ENCODE measurements around the gene OR4X2. TPM values are rescaled to one million over a fixed set of nuclear protein-coding genes. Genes with fewer than 3 reads are reported as not detected.
"Not testable (repeated sequence)": the region's sequence is repeated elsewhere in the genome, so short reads cannot be mapped to it uniquely, and the experiment has no call there.

Gene OR4X2, protein sequence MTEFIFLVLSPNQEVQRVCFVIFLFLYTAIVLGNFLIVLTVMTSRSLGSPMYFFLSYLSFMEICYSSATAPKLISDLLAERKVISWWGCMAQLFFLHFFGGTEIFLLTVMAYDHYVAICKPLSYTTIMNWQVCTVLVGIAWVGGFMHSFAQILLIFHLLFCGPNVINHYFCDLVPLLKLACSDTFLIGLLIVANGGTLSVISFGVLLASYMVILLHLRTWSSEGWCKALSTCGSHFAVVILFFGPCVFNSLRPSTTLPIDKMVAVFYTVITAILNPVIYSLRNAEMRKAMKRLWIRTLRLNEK
- not detected for total RNA-seq

DNA sequence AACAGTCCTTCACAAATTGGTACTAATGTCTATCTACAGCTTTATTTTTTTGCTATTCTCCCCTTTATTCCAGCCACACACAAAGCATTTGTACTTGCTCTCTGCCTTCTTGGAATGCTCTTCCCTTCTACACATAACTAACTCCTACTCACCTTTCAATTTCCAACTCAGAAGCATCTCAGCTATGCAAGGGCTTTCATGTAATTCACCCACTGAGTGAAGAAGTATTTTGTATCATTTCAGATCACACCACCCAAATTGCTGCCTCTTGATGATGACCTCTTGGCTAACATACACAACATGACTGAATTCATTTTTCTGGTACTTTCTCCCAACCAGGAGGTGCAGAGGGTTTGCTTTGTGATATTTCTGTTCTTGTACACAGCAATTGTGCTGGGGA, at the start of gene OR4X2:
TSS of gene OR4X2 (plus strand) at position 301 of the 400 bp plus-strand sequence. CDS start at position 301, 0 bp downstream.
- no peak within 1 kb of the TSS for H3K27ac ChIP-seq
- TF ChIP-seq, protein P1, sequence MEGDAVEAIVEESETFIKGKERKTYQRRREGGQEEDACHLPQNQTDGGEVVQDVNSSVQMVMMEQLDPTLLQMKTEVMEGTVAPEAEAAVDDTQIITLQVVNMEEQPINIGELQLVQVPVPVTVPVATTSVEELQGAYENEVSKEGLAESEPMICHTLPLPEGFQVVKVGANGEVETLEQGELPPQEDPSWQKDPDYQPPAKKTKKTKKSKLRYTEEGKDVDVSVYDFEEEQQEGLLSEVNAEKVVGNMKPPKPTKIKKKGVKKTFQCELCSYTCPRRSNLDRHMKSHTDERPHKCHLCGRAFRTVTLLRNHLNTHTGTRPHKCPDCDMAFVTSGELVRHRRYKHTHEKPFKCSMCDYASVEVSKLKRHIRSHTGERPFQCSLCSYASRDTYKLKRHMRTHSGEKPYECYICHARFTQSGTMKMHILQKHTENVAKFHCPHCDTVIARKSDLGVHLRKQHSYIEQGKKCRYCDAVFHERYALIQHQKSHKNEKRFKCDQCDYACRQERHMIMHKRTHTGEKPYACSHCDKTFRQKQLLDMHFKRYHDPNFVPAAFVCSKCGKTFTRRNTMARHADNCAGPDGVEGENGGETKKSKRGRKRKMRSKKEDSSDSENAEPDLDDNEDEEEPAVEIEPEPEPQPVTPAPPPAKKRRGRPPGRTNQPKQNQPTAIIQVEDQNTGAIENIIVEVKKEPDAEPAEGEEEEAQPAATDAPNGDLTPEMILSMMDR (IDR thresholded peaks at IDR 0.05), result no peak
- TF ChIP-seq EP300 (IDR thresholded peaks at IDR 0.05) (no peak), POLR2AphosphoS5 (IDR thresholded peaks at IDR 0.05) (no peak), POLR2A (IDR thresholded peaks at IDR 0.05) (no peak)
- H3K36me3 ChIP-seq, result no peaks in the 10 kb centered on the region
- ATAC-seq, result no peak
- H3K27me3 ChIP-seq, result peaks cover 4% of the 10 kb centered on the region
- no peaks in the 10 kb centered on the region for H3K4me1 ChIP-seq
- H3K9me3 ChIP-seq, result peaks cover 0 to 30% (median 0%) of the 10 kb centered on the region in 3 donors
- no peak within 1 kb of the TSS for H3K4me3 ChIP-seq

DNA sequence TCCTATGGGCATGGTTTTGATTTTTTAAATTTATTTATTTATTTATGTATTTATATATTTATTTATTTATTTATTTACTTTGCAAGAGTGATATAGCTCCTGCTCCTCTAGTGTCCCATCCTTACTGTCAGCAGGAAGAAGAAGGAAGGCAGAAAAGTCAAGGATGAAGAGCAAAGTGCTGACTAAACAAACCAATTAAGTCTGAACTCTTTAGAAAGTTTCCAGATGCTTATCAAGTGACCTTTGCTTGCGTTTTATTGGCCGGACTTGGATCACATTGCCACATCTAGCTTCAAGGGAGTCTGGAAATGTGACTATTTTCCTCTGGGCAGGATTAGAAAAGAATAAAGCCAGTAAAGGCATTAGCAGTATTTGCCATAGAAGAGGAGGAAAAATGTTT, 37.0 kb upstream of the OR4X2 start:
- Histone ChIP-seq H3K4me3 (no peak overlapping the region), H3K27ac (no peak overlapping the region), H3K36me3 (no peaks in the 10 kb centered on the region), H3K27me3 (no peaks in the 10 kb centered on the region), H3K9me3 (no peaks in the 10 kb centered on the region), H3K4me1 (no peaks in the 10 kb centered on the region)
- no peak for ATAC-seq
- 80 to 85% methylated on average over 2 of the region's 2 CpGs for WGBS, 2 donors (ENCODE audit: low coverage in 1 of 2)
- TF ChIP-seq POLR2A (IDR thresholded peaks at IDR 0.05), result no peak
- TF ChIP-seq, protein P1 (IDR thresholded peaks at IDR 0.05), result no peak
- TF ChIP-seq EP300 (IDR thresholded peaks at IDR 0.05), result no peak
- TF ChIP-seq POLR2AphosphoS5 (IDR thresholded peaks at IDR 0.05), result no peak

DNA sequence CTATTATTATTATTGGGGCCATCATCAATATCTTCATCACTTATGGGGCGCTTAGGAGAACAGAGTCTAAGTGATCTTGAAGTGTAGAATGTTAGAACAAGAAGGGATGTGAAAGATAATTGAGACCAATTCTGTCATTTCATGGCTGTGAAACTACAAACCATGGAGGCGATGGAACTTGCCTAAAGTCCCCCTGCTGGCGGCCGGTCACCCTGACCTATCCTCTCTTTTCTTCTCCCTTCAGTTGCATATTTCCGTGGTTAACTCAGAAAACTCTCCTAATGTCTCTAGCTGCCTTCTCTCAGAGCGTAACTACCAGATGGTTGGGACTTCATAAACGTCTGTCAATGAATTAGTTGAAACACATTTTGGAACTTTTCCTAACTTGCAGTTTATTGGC, 34.9 kb upstream of the OR4X2 start:
- H3K4me3 ChIP-seq, result no peak overlapping the region
- no peak overlapping the region for H3K27ac ChIP-seq
- TF ChIP-seq POLR2A (IDR thresholded peaks at IDR 0.05) (no peak), EP300 (IDR thresholded peaks at IDR 0.05) (no peak), POLR2AphosphoS5 (IDR thresholded peaks at IDR 0.05) (no peak)
- TF ChIP-seq, protein P1 (IDR thresholded peaks at IDR 0.05), result no peak
- H3K36me3 ChIP-seq, result no peaks in the 10 kb centered on the region
- 19 to 37% methylated on average over 7 of the region's 7 CpGs for WGBS, 2 donors (ENCODE audit: low coverage in 1 of 2)
- no peaks in the 10 kb centered on the region for H3K9me3 ChIP-seq
- no peaks in the 10 kb centered on the region for H3K4me1 ChIP-seq
- H3K27me3 ChIP-seq, result no peaks in the 10 kb centered on the region
- no peak for ATAC-seq

DNA sequence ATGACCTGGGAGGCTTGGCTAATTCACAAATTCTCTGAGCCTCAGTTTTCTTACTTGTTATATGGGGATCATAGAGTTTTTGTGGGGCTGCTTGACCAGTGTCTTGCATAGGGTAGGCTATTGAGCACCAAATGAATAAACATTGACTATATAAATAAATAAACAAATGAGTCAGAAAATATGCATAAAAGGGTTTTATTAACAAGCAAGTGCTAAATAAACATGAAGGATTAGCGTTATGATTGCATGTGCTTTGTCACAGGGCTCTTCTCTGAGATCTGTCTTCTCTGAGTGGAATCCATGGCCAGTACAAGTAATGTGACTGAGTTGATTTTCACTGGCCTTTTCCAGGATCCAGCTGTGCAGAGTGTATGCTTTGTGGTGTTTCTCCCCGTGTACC, 28.4 kb upstream of the OR4X2 start, which contains the start of gene OR4B1:
TSS of gene OR4B1 (plus strand) at position 301 of the 400 bp plus-strand sequence. CDS start at position 301, 0 bp downstream.
- WGBS, 2 donors (ENCODE audit: low coverage in 1 of 2), result 61 to 65% methylated on average over 2 of the region's 2 CpGs
- TF ChIP-seq, protein P1 (IDR thresholded peaks at IDR 0.05), result no peak
- no peak for TF ChIP-seq POLR2A (IDR thresholded peaks at IDR 0.05)
- no peak for TF ChIP-seq POLR2AphosphoS5 (IDR thresholded peaks at IDR 0.05)
- no peak for TF ChIP-seq EP300 (IDR thresholded peaks at IDR 0.05)
- Histone ChIP-seq H3K36me3 (no peaks in the 10 kb centered on the region), H3K27me3 (no peaks in the 10 kb centered on the region), H3K4me1 (no peaks in the 10 kb centered on the region), H3K27ac (no peak within 1 kb of the TSS), H3K4me3 (no peak within 1 kb of the TSS), H3K9me3 (no peaks in the 10 kb centered on the region)
- no peak for ATAC-seq

DNA sequence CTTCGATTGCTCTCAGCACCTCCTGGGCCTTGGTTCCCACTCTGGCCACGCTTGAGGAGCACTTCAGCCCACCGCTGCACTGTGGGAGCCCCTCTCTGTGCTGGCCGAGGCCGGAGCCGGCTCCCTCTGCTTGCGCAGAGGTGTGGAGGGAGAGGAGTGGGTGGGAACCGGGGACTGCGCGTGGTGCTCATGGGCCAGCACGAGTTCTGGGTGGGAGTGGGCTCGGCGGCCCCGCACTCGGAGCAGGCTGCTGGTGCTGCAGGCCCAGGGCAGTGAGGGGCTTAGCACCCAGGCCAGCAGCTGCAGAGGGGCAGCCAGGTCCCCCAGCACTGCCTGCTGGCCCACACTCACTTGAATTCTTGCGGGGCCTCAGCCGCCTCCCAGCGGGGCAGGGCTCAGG, 16.1 kb upstream of the OR4X2 start:
- no peaks in the 10 kb centered on the region for H3K36me3 ChIP-seq
- no CpG with 5 or more reads among the region's 18 CpGs for WGBS, 2 donors (ENCODE audit: low coverage in 1 of 2)
- TF ChIP-seq, protein P1 (IDR thresholded peaks at IDR 0.05), result no peak
- TF ChIP-seq EP300 (IDR thresholded peaks at IDR 0.05) (no peak), POLR2A (IDR thresholded peaks at IDR 0.05) (no peak), POLR2AphosphoS5 (IDR thresholded peaks at IDR 0.05) (no peak)
- ATAC-seq, result no peak
- no peak overlapping the region for H3K4me3 ChIP-seq
- H3K9me3 ChIP-seq, result peaks cover 0 to 22% (median 0%) of the 10 kb centered on the region in 3 donors
- H3K27me3 ChIP-seq, result no peaks in the 10 kb centered on the region
- H3K27ac ChIP-seq, result no peak overlapping the region
- no peaks in the 10 kb centered on the region for H3K4me1 ChIP-seq

DNA sequence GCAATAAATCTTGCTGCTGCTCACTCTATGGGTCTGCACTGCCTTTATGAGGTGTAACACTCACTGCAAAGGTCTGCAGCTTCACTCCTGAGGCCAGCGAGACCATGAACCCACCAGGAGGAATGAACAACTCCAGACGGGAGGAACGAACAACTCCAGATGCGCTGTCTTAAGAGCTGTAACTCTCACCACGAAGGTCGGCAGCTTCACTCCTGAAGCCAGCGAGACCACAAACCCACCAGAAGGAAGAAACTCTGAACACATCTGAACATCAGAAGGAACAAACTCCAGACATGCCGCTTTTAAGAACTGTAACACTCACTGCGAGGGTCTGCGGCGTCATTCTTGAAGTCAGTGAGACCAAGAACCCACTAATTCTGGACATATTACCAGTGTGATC, 14.8 kb upstream of the OR4X2 start:
- not testable (repeated sequence) for H3K4me3 ChIP-seq, H3K4me1 ChIP-seq, H3K36me3 ChIP-seq, H3K27me3 ChIP-seq, H3K27ac ChIP-seq, ATAC-seq
- WGBS, 2 donors (ENCODE audit: low coverage in 1 of 2), result 83% methylated on average over 6 of the region's 11 CpGs; no CpG with 5 or more reads in 1 of the 2 donors
- peaks cover 0 to 22% (median 0%) of the 10 kb centered on the region in 3 donors for H3K9me3 ChIP-seq

Measured in gastroesophageal sphincter (tissue), 4 donors.